ENCODE data around the gene MBOAT7. TPM values are rescaled to one million over a fixed set of nuclear protein-coding genes. Genes with fewer than 3 reads are reported as not detected.

MBOAT7 gene
- polyA plus RNA-seq, 1 donor (not counting 4 experiments of a cell fraction or from before 2014, with no cell fraction given): 41.3 TPM

GRCh38 chr19:54191811-54192453, 2.6 kb upstream of the MBOAT7 start:
- Histone ChIP-seq H3K4me3 (ENCODE audit: control insufficient read depth in 2 of 3, extremely low read depth in 1 of 3, insufficient read depth in 2 of 3, low read depth in 1 of 3, low read length in 3 of 3) (peak overlapping the region; percentile 68 to 95 (median 88)), H3K9me1 (ENCODE audit: control insufficient read depth, extremely low read depth, insufficient read depth, low read length) (no peaks in the 10 kb centered on the region), H3K4me2 (ENCODE audit: control insufficient read depth, extremely low read depth, insufficient read depth, low read depth, low read length) (peak overlapping the region; percentile 95), H3K9ac (ENCODE audit: control insufficient read depth, extremely low read depth, insufficient read depth, low read length) (peak overlapping the region; percentile 99), H3K9me3 (ENCODE audit: control insufficient read depth, low read depth, low read length) (no peaks in the 10 kb centered on the region), H3K27ac (ENCODE audit: control insufficient read depth, insufficient read depth, low read length) (peak overlapping the region; percentile 99), H4K20me1 (ENCODE audit: control insufficient read depth, extremely low read depth, insufficient read depth, low read length) (no peaks in the 10 kb centered on the region), H3K36me3 (ENCODE audit: control insufficient read depth in 2 of 2, extremely low read depth in 1 of 2, insufficient read depth in 2 of 2, low read length in 2 of 2) (peaks cover 9 to 14% of the 10 kb centered on the region in 2 experiments), H3K79me2 (ENCODE audit: control insufficient read depth, insufficient read depth, low read length) (peaks cover 39% of the 10 kb centered on the region), H2AFZ (ENCODE audit: control insufficient read depth, low read length) (peak overlapping the region; percentile 88), H3K4me1 (ENCODE audit: control insufficient read depth, extremely low read depth, insufficient read depth, low read length) (peaks cover 18% of the 10 kb centered on the region), H3K27me3 (ENCODE audit: control insufficient read depth, extremely low read depth, insufficient read depth, low read length) (no peaks in the 10 kb centered on the region)
- dilution Hi-C loops (cut with MboI; ENCODE audit: extremely low pct_ligation_motif_present, low sequenced_read_pairs): no loop called here
- FAIRE-seq (no peak), DNase-seq (ENCODE audit: low read depth, low spot score) (no peak)
- no peak for TF ChIP-seq EZH2 (IDR thresholded peaks at IDR 0.05; ENCODE audit: low read length)
- no peak for TF ChIP-seq CTCF (optimal IDR thresholded peaks at IDR 0.05 in 1 of 3, IDR thresholded peaks at IDR 0.05 in 1 of 3, conservative IDR thresholded peaks at IDR 0.05 in 1 of 3; ENCODE audit: extremely low read depth in 1 of 3, insufficient read depth in 2 of 3, low read length in 3 of 3)

GRCh38 chr19:54191011-54191810, 1.8 kb upstream of the MBOAT7 start, which contains the start of gene TSEN34:
TSS of gene TSEN34 (plus strand) at chr19:54191308. CDS start at chr19:54191365, 57 bp downstream.
- Histone ChIP-seq H3K4me2 (ENCODE audit: control insufficient read depth, extremely low read depth, insufficient read depth, low read depth, low read length) (peak within 1 kb of the TSS; percentile 95), H3K79me2 (ENCODE audit: control insufficient read depth, insufficient read depth, low read length) (peaks cover 45% of the 10 kb centered on the region), H4K20me1 (ENCODE audit: control insufficient read depth, extremely low read depth, insufficient read depth, low read length) (no peaks in the 10 kb centered on the region), H2AFZ (ENCODE audit: control insufficient read depth, low read length) (peak within 1 kb of the TSS; percentile 98), H3K9me3 (ENCODE audit: control insufficient read depth, low read depth, low read length) (no peaks in the 10 kb centered on the region), H3K9me1 (ENCODE audit: control insufficient read depth, extremely low read depth, insufficient read depth, low read length) (no peaks in the 10 kb centered on the region), H3K4me3 (ENCODE audit: control insufficient read depth in 2 of 3, extremely low read depth in 1 of 3, insufficient read depth in 2 of 3, low read depth in 1 of 3, low read length in 3 of 3) (peak within 1 kb of the TSS; percentile 68 to 95 (median 88)), H3K9ac (ENCODE audit: control insufficient read depth, extremely low read depth, insufficient read depth, low read length) (peak within 1 kb of the TSS; percentile 99), H3K27me3 (ENCODE audit: control insufficient read depth, extremely low read depth, insufficient read depth, low read length) (no peaks in the 10 kb centered on the region), H3K36me3 (ENCODE audit: control insufficient read depth in 2 of 2, extremely low read depth in 1 of 2, insufficient read depth in 2 of 2, low read length in 2 of 2) (peaks cover 16 to 20% of the 10 kb centered on the region in 2 experiments), H3K27ac (ENCODE audit: control insufficient read depth, insufficient read depth, low read length) (peak within 1 kb of the TSS; percentile 99), H3K4me1 (ENCODE audit: control insufficient read depth, extremely low read depth, insufficient read depth, low read length) (peaks cover 15% of the 10 kb centered on the region)
- DNase-seq (ENCODE audit: low read depth, low spot score) (no peak), FAIRE-seq (no peak)
- no peak for TF ChIP-seq CTCF (optimal IDR thresholded peaks at IDR 0.05 in 1 of 3, IDR thresholded peaks at IDR 0.05 in 1 of 3, conservative IDR thresholded peaks at IDR 0.05 in 1 of 3; ENCODE audit: extremely low read depth in 1 of 3, insufficient read depth in 2 of 3, low read length in 3 of 3)
- dilution Hi-C loops (cut with MboI; ENCODE audit: extremely low pct_ligation_motif_present, low sequenced_read_pairs): no loop called here

All from keratinocyte (primary cell).